GM19043 (cell line): ENCODE data around the gene MED13.
"Not testable (repeated sequence)": the region's sequence is repeated elsewhere in the genome, so short reads cannot be mapped to it uniquely, and the experiment has no call there.

Source experiments
- ATAC-seq: cut with Tn5 transposase; IDR thresholded peaks from one replicate; pipeline ENCODE4 v1.9.1; 2021; ENCODE audit warnings: low read depth; ENCODE audit not compliant: unreplicated experiment

Gene MED13

GRCh38 chr17:62057696-62058095 lies 7.4 kb downstream of the MED13 start:
- no peak for ATAC-seq

- no peak for ATAC-seq
These were observed 12.2 kb downstream of the MED13 start for GRCh38 chr17:62052765-62053338.

- ATAC-seq = no peak
These were observed 14.0 kb downstream of the MED13 start for GRCh38 chr17:62051053-62051452.

- ATAC-seq = no peak
These were observed 15.8 kb downstream of the MED13 start for GRCh38 chr17:62049299-62049698.

- ATAC-seq = no peak
These were observed 16.8 kb downstream of the MED13 start for GRCh38 chr17:62048262-62048661.

DNA sequence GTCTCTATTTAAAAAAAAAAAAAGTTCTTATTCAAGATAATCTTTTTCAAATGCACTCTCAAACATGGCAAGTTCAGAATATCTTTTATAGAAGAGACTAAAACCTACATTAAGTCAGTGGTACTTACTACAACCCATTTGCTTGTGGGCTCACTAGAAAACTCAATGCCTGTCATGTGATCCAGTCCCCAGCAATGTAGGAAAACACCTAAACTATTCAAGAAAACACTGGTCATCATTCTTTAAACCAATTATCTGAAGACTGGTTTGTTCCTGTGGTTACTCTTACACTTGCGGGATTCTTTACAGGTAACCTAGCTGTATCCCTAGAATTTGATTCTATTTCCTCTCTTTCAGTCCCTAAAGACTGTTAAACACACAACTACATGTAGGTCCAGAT lies 19.6 kb downstream of the MED13 start:
- no peak for ATAC-seq

DNA sequence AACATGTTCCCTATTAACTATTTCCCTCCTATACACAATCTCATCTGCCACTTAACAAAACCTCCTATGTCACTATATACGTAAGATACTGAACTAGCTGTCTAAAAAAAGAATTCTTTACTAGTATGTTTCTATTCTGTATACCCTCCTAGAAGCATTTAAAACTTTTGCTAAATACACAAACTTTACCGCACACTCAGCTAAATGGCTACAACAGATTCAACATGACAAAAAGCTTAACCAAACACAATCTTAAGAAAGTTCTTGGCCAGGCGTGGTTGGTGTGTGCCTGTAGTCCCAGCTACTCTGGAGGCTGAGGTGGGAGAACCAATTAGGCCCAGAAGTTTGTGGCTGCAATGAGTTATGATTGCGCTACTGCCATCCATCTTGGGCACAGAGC lies 20.0 kb downstream of the MED13 start:
- ATAC-seq = no peak

GRCh38 chr17:62043602-62044001 lies 21.5 kb downstream of the MED13 start:
- no peak for ATAC-seq

- ATAC-seq = no peak
These were observed 21.9 kb downstream of the MED13 start for GRCh38 chr17:62043140-62043539.

GRCh38 chr17:62038248-62038647 lies 26.8 kb downstream of the MED13 start:
- ATAC-seq = no peak

DNA sequence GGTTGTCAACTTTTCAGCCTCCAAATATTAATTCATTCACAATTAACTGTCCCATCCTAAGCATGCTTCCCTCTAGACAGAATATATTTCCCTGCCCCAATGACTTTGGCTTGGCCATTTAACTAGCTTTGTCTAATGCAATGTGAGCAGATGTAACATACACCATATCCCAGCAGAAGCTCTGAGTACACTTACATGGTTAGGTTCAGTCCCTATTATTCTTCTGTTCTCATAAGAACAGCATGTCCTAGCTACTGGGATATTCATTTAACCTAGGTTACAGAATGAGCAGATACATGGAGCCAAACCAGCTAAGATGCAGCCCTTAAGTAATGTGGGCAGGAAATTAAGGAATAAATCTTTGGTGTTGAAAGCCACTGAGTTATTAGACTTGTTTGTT lies 31.8 kb downstream of the MED13 start:
- no peak for ATAC-seq

GRCh38 chr17:62032480-62032879 lies 32.6 kb downstream of the MED13 start:
- ATAC-seq = no peak

DNA sequence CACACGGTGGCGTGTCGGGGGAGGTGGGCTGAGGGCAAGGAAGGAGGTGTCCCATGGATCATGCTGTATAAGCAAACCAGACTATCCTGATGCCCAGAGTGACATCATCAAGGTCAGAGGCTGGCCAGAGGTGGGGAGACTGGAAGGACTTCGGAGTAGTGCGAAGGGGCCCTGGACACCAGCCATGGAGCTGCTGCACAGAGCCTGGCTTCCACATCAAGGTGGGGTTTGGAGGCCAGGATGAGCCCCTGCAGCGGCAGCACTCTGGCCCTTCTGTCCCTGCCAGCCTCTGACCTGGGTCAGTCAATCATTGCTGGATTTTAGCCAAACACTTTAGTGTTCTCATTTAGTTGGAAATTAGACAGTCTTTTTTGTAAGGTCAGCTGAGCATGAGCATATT lies 34.8 kb downstream of the MED13 start:
- ATAC-seq = no peak

GRCh38 chr17:62024866-62025265 lies 40.2 kb downstream of the MED13 start:
- no peak for ATAC-seq

DNA sequence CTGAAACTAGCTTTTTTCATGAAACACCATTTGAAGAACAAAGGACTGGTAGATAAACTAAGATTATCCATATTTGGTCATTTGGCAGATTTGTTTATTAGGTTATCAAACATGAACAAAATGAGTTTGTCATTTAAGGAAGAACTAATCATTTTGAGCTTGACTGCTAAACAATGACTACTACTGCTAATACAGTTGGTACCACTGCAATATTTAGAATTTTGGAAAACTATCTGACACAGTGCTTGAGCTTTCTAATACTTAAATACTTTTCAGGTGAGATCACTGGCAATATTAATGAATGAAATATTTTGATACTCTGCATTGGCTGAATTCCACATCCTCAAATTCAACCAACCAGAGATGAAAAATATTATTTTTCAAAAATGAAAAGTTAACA lies 47.2 kb downstream of the MED13 start:
- no peak for ATAC-seq

- ATAC-seq = no peak
These were observed 47.6 kb downstream of the MED13 start for GRCh38 chr17:62017496-62017895.

DNA sequence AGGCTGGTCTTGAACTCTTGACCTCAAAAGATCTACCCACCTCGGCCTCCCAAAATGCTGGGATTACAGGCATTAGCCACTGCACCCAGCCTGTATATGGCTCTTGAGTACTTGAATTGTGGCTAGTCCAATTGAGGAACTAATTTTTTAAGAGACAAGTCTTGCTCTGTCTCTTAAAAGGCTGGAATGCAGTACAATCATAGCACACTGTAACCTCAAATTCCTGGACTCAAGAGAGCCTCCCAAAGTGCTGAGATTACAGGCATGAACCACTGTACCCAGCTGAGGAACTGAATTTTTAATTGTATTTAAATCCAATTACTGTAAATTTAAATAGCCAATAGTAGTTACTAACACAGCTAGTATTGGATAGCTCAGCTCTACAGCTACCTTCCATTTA lies 50.6 kb downstream of the MED13 start:
- ATAC-seq = no peak

- no peak for ATAC-seq
These were observed 55.9 kb downstream of the MED13 start for GRCh38 chr17:62009220-62009619.

DNA sequence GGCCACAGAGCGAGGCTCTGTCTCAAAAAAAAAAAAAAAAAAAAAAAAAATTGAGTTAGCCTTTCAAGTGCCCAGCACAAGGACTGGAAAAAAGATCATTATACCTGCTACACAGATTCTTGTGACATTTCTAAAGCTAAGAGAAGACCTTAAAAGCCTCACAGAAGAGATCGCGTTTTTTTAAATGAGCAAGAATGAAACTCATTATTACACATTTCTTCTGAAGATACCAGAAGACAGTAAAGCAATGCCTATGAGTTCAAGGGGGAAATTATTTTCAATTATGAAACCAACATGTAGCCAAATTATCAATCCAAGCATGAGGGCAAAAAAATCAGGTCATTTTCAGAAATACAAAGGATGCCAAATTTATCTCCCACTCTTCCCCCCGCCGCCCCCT lies 56.8 kb downstream of the MED13 start:
- no peak for ATAC-seq

DNA sequence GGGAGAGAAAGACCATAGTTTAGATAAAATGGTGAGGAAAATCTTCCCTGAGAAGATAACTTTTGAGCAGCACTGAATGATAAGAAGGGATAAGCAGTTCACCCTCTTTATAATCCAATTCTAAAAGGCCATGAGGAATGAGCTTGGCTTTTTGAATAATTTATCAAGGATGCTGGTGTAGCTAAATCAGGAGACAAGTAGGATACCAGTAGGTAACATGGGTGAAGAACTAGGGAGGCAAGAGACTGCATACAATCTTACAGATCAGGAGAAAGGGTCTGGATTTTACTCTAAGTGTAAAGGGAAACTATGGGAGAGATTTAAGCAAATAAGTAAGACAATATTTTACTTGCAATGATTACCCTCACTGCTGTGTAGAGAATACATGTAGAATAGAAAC lies 60.7 kb downstream of the MED13 start:
- no peak for ATAC-seq

GRCh38 chr17:62003141-62003540 lies 61.9 kb downstream of the MED13 start:
- not testable (repeated sequence) for ATAC-seq

GRCh38 chr17:62001105-62001504 lies 64.0 kb downstream of the MED13 start:
- no peak for ATAC-seq

- ATAC-seq = no peak
These were observed 64.9 kb downstream of the MED13 start for GRCh38 chr17:62000186-62000585.
